Lower leg skin (tissue), 4 donors: ENCODE results near the gene SMG7. TPM values are rescaled to one million over a fixed set of nuclear protein-coding genes. Genes with fewer than 3 reads are reported as not detected.

Source experiments
- DNase-seq, 2 donors: peaks; one replicate each; pipeline ENCODE4 v3.0.0-alpha.2; 2019; ENCODE audit warnings: low spot score in 2 of 2
- H3K4me3 ChIP-seq: fragments of 200-600 bp; sonication (generic); 2 replicates; pipeline ENCODE4 v1.5.1; 2017; ENCODE audit warnings: mild to moderate bottlenecking, low read depth; ENCODE audit not compliant: poor library complexity, severe bottlenecking
- CTCF ChIP-seq, 3 donors: fragments of 450-650 bp; IDR thresholded peaks; one replicate each; pipeline ENCODE4 v1.5.1; 2016; ENCODE audit warnings: antibody characterized with exemption in 3 of 3, mild to moderate bottlenecking in 3 of 3, moderate library complexity in 2 of 3
- POLR2A ChIP-seq, 2 donors: fragments of 450-650 bp; IDR thresholded peaks; one replicate each; pipeline ENCODE4 v1.6.1; 2016 to 2017; ENCODE audit warnings: antibody characterized with exemption in 2 of 2, mild to moderate bottlenecking in 1 of 2, moderate library complexity in 1 of 2
- WGBS, 2 donors: methylation state at CpG; one replicate each; pipeline ENCODE4 v1.1.5; 2018; 5-methylcytosine and 5-hydroxymethylcytosine counted together
- intact Hi-C: fragments of 100-400 bp; cut with DNase I; formaldehyde crosslinking; loops from one replicate; pipeline ENCODE4 v1.15.0; 2023; ENCODE audit warnings: low total_unique reads
- total RNA-seq, 4 donors: library from RNA; depleted of rRNA; stranded (reverse); fragments of >200 nt; gene quantifications; one replicate each; pipeline ENCODE4 v1.1.0, GENCODE V29; 2016

The SMG7 gene
- total RNA-seq, 4 donors from 2014 or later: 34.8 to 57.9 (median 42.6) TPM

GRCh38 chr1:183477986-183478781 is 5.9 kb downstream of the SMG7 start:
- DNase-seq: no peak
- intact Hi-C loops: no loop called here
- WGBS, 2 donors: 70 to 78% methylated on average over 3 of the region's 3 CpGs

GRCh38 chr1:183480971-183481441 is 8.7 kb downstream of the SMG7 start:
- H3K4me3 ChIP-seq: no peak overlapping the region
- intact Hi-C loops: no loop called here
- DNase-seq: no peak
- no peak for TF ChIP-seq POLR2A (IDR thresholded peaks at IDR 0.05)
- TF ChIP-seq CTCF (IDR thresholded peaks at IDR 0.05): no peak
- 67 to 84% methylated on average over 1 of the region's 1 CpG for WGBS, 2 donors

More at GRCh38 chr1:183477986-183478781, 5.9 kb downstream of the SMG7 start:
- no peak for TF ChIP-seq CTCF (IDR thresholded peaks at IDR 0.05)
- TF ChIP-seq POLR2A (IDR thresholded peaks at IDR 0.05): no peak
- no peak overlapping the region for H3K4me3 ChIP-seq

- no peak overlapping the region for H3K4me3 ChIP-seq
- TF ChIP-seq POLR2A (IDR thresholded peaks at IDR 0.05) (no peak), CTCF (IDR thresholded peaks at IDR 0.05) (no peak)
- no peak for DNase-seq
- intact Hi-C loops: no loop called here
- WGBS, 2 donors: 61 to 78% methylated on average over 1 of the region's 1 CpG
Observed at GRCh38 chr1:183483224-183483623, 10.9 kb downstream of the SMG7 start.

- no peak for TF ChIP-seq CTCF (IDR thresholded peaks at IDR 0.05)
- no peak for TF ChIP-seq POLR2A (IDR thresholded peaks at IDR 0.05)
- WGBS, 2 donors: 87% methylated on average over 1 of the region's 1 CpG
- DNase-seq: no peak
- intact Hi-C loops: no loop called here
- H3K4me3 ChIP-seq: no peak overlapping the region
Observed at GRCh38 chr1:183484254-183484653, 12.0 kb downstream of the SMG7 start.

GRCh38 chr1:183484851-183485250 is 12.6 kb downstream of the SMG7 start:
- no peak for TF ChIP-seq CTCF (IDR thresholded peaks at IDR 0.05)
- TF ChIP-seq POLR2A (IDR thresholded peaks at IDR 0.05): no peak
- intact Hi-C loops: no loop called here
- no peak overlapping the region for H3K4me3 ChIP-seq
- WGBS, 2 donors: 53 to 79% methylated on average over 1 of the region's 1 CpG
- no peak for DNase-seq
